K562 (cell line): ENCODE measurements around the gene CNIH1. TPM values are rescaled to one million over a fixed set of nuclear protein-coding genes. Genes with fewer than 3 reads are reported as not detected.

Source experiments
- EP400 ChIP-seq: fragments of 450-650 bp; IDR thresholded peaks from 2 replicates; pipeline ENCODE4 v1.6.1; 2017; ENCODE audit warnings: antibody characterized with exemption, mild to moderate bottlenecking, moderate library complexity
- FOXA3 ChIP-seq, 2 experiments: fragments of 450-650 bp in 1 of 2; sonication (generic) in 1 of 2; formaldehyde crosslinking; IDR thresholded peaks in 1 of 2; conservative IDR thresholded peaks in 1 of 2; 2 replicates each; pipeline versions ENCODE4 v1.4.0 to v1.8.0; 2020 to 2022; ENCODE audit warnings: mild to moderate bottlenecking in 2 of 2, missing genetic modification reagents in 1 of 2
- HDAC6 ChIP-seq: IDR thresholded peaks from 2 replicates; pipeline ENCODE4 v1.6.1; 2012; ENCODE audit warnings: low read depth, mild to moderate bottlenecking, control low read depth, inconsistent platforms, low read length, moderate library complexity
- HIVEP1 ChIP-seq: fragments of 250-450 bp; sonication (Bioruptor Pico); IDR thresholded peaks from 2 replicates; pipeline ENCODE4 v1.4.0; 2020; ENCODE audit warnings: mild to moderate bottlenecking
- IFI16 ChIP-seq: fragments of 250-450 bp; sonication (Bioruptor Pico); IDR thresholded peaks from 2 replicates; pipeline ENCODE4 v2.1.2; 2022; ENCODE audit warnings: mild to moderate bottlenecking, inconsistent platforms
- KAT8 ChIP-seq: fragments of 450-650 bp; IDR thresholded peaks from 2 replicates; pipeline ENCODE4 v1.6.1; 2016; ENCODE audit warnings: low read depth, mild to moderate bottlenecking
- MTA3 ChIP-seq: fragments of 450-650 bp; formaldehyde crosslinking; IDR thresholded peaks from 2 replicates; pipeline ENCODE4 v1.6.1; 2017; ENCODE audit warnings: mild to moderate bottlenecking, borderline replicate concordance
- NCOR1 ChIP-seq: fragments of 450-650 bp; IDR thresholded peaks from 2 replicates; pipeline ENCODE4 v1.6.1; 2016; ENCODE audit warnings: mild to moderate bottlenecking, moderate library complexity
- NR2C2 ChIP-seq, 2 experiments: fragments of 200-800 bp in 1 of 2; sonication (Bioruptor generic) in 1 of 2; sonication (generic) in 1 of 2; formaldehyde crosslinking in 1 of 2; IDR thresholded peaks; 2 replicates each; pipeline versions ENCODE4 v1.6.1 to v1.8.0; 2016 to 2022; ENCODE audit warnings: mild to moderate bottlenecking in 1 of 2, missing compliant biosample characterization in 1 of 2, missing genetic modification characterization in 1 of 2, missing genetic modification reagents in 1 of 2
- PURB ChIP-seq: sonication (generic); formaldehyde crosslinking; IDR thresholded peaks from 2 replicates; pipeline ENCODE4 v1.9.0; 2021; ENCODE audit warnings: low read depth, mild to moderate bottlenecking, missing genetic modification reagents
- RAD51 ChIP-seq: fragments of 450-650 bp; IDR thresholded peaks from 2 replicates; pipeline ENCODE4 v1.7.1; 2016; ENCODE audit warnings: low read depth, mild to moderate bottlenecking, borderline replicate concordance
- SIN3A ChIP-seq, 2 experiments: fragments of 150-350 bp in 1 of 2; IDR thresholded peaks; 2 replicates each; pipeline ENCODE4 v1.6.1; 2011 to 2016; ENCODE audit warnings: borderline replicate concordance in 2 of 2, low read depth in 2 of 2, low read length in 2 of 2, mild to moderate bottlenecking in 2 of 2, moderate library complexity in 2 of 2; ENCODE audit not compliant: control insufficient read depth in 1 of 2
- TEAD1 ChIP-seq, 2 experiments: fragments of 450-650 bp in 1 of 2; sonication (generic) in 1 of 2; formaldehyde crosslinking; IDR thresholded peaks; 2 replicates each; pipeline versions ENCODE4 v1.4.0 to v1.8.0; 2020 to 2022; ENCODE audit warnings: mild to moderate bottlenecking in 2 of 2, missing genetic modification reagents in 1 of 2
- ZNF175 ChIP-seq: fragments of 200-800 bp; sonication (Bioruptor generic); IDR thresholded peaks from 2 replicates; pipeline ENCODE4 v1.6.1; 2016; ENCODE audit warnings: low read depth, mild to moderate bottlenecking, missing genetic modification characterization, missing compliant biosample characterization
- ZNF311 ChIP-seq: fragments of 250-450 bp; sonication (Bioruptor Pico); IDR thresholded peaks from 2 replicates; pipeline ENCODE4 v1.4.0; 2020; ENCODE audit warnings: mild to moderate bottlenecking, moderate library complexity
- ZNF586 ChIP-seq: fragments of 450-650 bp; formaldehyde crosslinking; conservative IDR thresholded peaks from 2 replicates; pipeline ENCODE4 v1.4.0; 2020; ENCODE audit warnings: mild to moderate bottlenecking, moderate library complexity
- ZSCAN32 ChIP-seq: fragments of 450-650 bp; formaldehyde crosslinking; IDR thresholded peaks from 2 replicates; pipeline ENCODE4 v1.4.0; 2020; ENCODE audit warnings: mild to moderate bottlenecking, moderate library complexity
- polyA plus RNA-seq, 8 experiments: library from polyadenylated mRNA; depleted of rRNA in 4 of 8; stranded (reverse) in 5 of 8; unstranded in 3 of 8; fragments of >200 nt; fragmentation: Nextera tagmentation in 2 of 8; fragmentation: Illumina TruSeq in 1 of 8; extraction: Ambion mirVana in 2 of 8; extraction: Trizol in 1 of 8; gene quantifications; 2 replicates each; pipeline versions ENCODE4 v1.2.1 to v1.2.3, GENCODE V29; 2011 to 2014; ENCODE audit warnings: inconsistent platforms in 1 of 8, missing spikeins in 1 of 8
- total RNA-seq, 7 experiments: library from RNA; depleted of rRNA in 6 of 7; stranded (reverse); fragments of >200 nt in 6 of 7; fragmentation: Illumina TruSeq in 2 of 7; extraction: Trizol in 2 of 7; gene quantifications; 2 replicates each; pipeline versions ENCODE4 v1.2.1 to v1.2.3, GENCODE V29; 2011 to 2021; ENCODE audit warnings: low replicate concordance in 1 of 7
- TF ChIP-seq, protein P1 (sequence below): conservative IDR thresholded peaks from 2 replicates; pipeline ENCODE4 v1.6.1; 2011; ENCODE audit warnings: low read depth, mild to moderate bottlenecking, low read length; ENCODE audit not compliant: control insufficient read depth
- TF ChIP-seq, protein P2 (sequence below): sonication (generic); formaldehyde crosslinking; IDR thresholded peaks from 2 replicates; pipeline ENCODE4 v1.8.0; 2022; ENCODE audit warnings: missing genetic modification reagents, mild to moderate bottlenecking, moderate library complexity, borderline replicate concordance
- TF ChIP-seq, protein P3 (sequence below): fragments of 250-450 bp; sonication (Bioruptor Pico); IDR thresholded peaks from 2 replicates; pipeline ENCODE4 v1.4.0; 2020
- TF ChIP-seq, protein P4 (sequence below): sonication (generic); formaldehyde crosslinking; IDR thresholded peaks from 2 replicates; pipeline ENCODE4 v1.8.1; 2023; ENCODE audit warnings: mild to moderate bottlenecking, missing genetic modification reagents

The CNIH1 gene
- total and polyA plus RNA-seq, 9 of the 15 experiments (the other 6 are each of a cell fraction or from before 2014, with no cell fraction given): 13.9 to 283 (median 77.3) TPM

DNA sequence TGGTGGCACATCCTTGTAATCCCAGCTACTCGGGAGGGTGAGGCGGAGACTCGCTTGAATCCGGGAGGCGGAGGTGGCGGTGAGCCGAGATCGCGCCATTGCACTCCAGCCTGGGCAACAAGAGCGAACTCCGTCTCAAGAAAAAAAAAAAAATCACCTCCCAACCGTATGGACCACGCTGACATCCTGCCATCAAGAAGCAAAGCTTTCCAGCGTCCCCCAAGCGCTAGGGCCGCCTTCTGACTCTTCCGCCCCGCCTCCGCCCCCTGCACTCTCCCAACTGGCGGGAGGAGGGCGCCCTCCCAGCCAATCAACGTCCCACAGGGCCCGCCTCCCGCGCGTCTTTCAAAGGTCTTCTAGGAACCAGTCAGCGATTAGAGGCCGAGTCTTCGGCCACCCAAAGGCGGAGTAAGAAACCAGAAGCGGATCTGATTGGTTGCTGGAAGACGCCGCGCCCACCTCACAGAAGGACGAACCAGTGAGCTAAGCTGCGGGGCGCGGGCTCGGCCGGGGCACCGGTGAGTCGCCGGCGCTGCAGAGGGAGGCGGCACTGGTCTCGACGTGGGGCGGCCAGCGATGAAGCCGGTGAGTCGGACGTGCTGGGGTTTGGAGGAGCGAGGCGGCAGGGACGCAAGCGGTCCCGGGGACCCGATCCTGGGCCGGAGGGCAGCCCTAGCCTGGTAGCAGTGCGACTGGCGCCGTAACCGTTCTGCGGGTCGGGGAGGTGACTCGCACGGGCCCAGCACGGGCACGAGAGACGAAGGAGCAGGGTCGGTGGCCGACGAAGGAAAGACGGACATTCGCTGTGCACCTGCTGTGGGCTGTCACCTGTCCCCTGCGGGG lies 44.5 kb downstream of the CNIH1 start, which contains the start of gene CDKN3 (continued):
- TF ChIP-seq TEAD1 (CRISPR knock-in tag; IDR thresholded peaks at IDR 0.05) (0 out of 4 replicates have a peak, but pooled peaks of 1 of the 2 experiments have one; percentile 55), FOXA3 (CRISPR knock-in tag; conservative IDR thresholded peaks at IDR 0.05 in 1 of 2, IDR thresholded peaks at IDR 0.05 in 1 of 2) (0 out of 4 replicates have a peak, but pooled peaks of 1 of the 2 experiments have one; percentile 15), HDAC6 (no peak), IFI16 (CRISPR knock-in tag) (no peak), SIN3A (IDR thresholded peaks at IDR 0.05; ENCODE audit: borderline replicate concordance in 2 of 2, control insufficient read depth in 1 of 2, low read depth in 2 of 2, low read length in 2 of 2) (no peak), PURB (CRISPR knock-in tag) (no peak), NCOR1 (no peak), KAT8 (no peak), NR2C2 (CRISPR knock-in tag; IDR thresholded peaks at IDR 0.05) (no peak), NR2C2 (tag; IDR thresholded peaks at IDR 0.05) (peak; percentile 31; the same call in 1 of the 2 replicates), EP400 (peak; percentile 86), ZNF311 (CRISPR knock-in tag) (no peak), ZNF586 (CRISPR knock-in tag) (no peak), ZNF175 (CRISPR knock-in tag) (no peak), RAD51 (no peak), HIVEP1 (CRISPR knock-in tag) (no peak), MTA3 (peak; percentile 45; the same call in 1 of the 2 replicates), ZSCAN32 (no peak)
- TF ChIP-seq, protein P1, sequence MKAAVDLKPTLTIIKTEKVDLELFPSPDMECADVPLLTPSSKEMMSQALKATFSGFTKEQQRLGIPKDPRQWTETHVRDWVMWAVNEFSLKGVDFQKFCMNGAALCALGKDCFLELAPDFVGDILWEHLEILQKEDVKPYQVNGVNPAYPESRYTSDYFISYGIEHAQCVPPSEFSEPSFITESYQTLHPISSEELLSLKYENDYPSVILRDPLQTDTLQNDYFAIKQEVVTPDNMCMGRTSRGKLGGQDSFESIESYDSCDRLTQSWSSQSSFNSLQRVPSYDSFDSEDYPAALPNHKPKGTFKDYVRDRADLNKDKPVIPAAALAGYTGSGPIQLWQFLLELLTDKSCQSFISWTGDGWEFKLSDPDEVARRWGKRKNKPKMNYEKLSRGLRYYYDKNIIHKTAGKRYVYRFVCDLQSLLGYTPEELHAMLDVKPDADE: no peak
- TF ChIP-seq, protein P2, sequence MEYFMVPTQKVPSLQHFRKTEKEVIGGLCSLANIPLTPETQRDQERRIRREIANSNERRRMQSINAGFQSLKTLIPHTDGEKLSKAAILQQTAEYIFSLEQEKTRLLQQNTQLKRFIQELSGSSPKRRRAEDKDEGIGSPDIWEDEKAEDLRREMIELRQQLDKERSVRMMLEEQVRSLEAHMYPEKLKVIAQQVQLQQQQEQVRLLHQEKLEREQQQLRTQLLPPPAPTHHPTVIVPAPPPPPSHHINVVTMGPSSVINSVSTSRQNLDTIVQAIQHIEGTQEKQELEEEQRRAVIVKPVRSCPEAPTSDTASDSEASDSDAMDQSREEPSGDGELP (CRISPR knock-in tag): peak; percentile 63; the same call in 1 of the 2 replicates
- TF ChIP-seq, protein P3, sequence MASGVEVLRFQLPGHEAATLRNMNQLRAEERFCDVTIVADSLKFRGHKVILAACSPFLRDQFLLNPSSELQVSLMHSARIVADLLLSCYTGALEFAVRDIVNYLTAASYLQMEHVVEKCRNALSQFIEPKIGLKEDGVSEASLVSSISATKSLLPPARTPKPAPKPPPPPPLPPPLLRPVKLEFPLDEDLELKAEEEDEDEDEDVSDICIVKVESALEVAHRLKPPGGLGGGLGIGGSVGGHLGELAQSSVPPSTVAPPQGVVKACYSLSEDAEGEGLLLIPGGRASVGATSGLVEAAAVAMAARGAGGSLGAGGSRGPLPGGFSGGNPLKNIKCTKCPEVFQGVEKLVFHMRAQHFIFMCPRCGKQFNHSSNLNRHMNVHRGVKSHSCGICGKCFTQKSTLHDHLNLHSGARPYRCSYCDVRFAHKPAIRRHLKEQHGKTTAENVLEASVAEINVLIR (CRISPR knock-in tag): no peak
- TF ChIP-seq, protein P4, sequence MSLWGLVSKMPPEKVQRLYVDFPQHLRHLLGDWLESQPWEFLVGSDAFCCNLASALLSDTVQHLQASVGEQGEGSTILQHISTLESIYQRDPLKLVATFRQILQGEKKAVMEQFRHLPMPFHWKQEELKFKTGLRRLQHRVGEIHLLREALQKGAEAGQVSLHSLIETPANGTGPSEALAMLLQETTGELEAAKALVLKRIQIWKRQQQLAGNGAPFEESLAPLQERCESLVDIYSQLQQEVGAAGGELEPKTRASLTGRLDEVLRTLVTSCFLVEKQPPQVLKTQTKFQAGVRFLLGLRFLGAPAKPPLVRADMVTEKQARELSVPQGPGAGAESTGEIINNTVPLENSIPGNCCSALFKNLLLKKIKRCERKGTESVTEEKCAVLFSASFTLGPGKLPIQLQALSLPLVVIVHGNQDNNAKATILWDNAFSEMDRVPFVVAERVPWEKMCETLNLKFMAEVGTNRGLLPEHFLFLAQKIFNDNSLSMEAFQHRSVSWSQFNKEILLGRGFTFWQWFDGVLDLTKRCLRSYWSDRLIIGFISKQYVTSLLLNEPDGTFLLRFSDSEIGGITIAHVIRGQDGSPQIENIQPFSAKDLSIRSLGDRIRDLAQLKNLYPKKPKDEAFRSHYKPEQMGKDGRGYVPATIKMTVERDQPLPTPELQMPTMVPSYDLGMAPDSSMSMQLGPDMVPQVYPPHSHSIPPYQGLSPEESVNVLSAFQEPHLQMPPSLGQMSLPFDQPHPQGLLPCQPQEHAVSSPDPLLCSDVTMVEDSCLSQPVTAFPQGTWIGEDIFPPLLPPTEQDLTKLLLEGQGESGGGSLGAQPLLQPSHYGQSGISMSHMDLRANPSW: no peak
